D721Med (cell line): ENCODE data around the gene MAP4.
A peak's percentile ranks its signal among the peaks of the same experiment; 100 is the strongest.

ENCODE experiments used
- DNase-seq: peaks from one replicate; pipeline ENCODE4 v3.0.0; 2011; ENCODE audit warnings: low spot score; ENCODE audit not compliant: insufficient read length
- FAIRE-seq: peaks from 2 replicates; lab custom pipeline; 2011; peaks lifted over from hg19 to GRCh38; lab: Jason Lieb, UNC
- CTCF ChIP-seq: IDR thresholded peaks from 2 replicates; pipeline ENCODE4 v1.5.1; 2012; ENCODE audit warnings: mild to moderate bottlenecking, control low read depth; ENCODE audit not compliant: insufficient read depth; ENCODE audit errors: missing control alignments

MAP4 gene

GRCh38 chr3:48001991-48002390 is 14.2 kb downstream of the MAP4 start:
- FAIRE-seq (no peak), DNase-seq (no peak)
- TF ChIP-seq CTCF, result no peak

- DNase-seq, result no peak
- TF ChIP-seq CTCF, result no peak
- FAIRE-seq, result no peak
Measured at GRCh38 chr3:48000212-48000611, 16.0 kb downstream of the MAP4 start.

- FAIRE-seq (peak; percentile 71), DNase-seq (no peak)
- TF ChIP-seq CTCF, result no peak
Measured at GRCh38 chr3:47996440-47996839, 19.8 kb downstream of the MAP4 start.

GRCh38 chr3:47994180-47994579 is 22.0 kb downstream of the MAP4 start:
- FAIRE-seq (no peak), DNase-seq (no peak)
- no peak for TF ChIP-seq CTCF

- FAIRE-seq (no peak), DNase-seq (no peak)
- TF ChIP-seq CTCF, result no peak
Measured at GRCh38 chr3:47991341-47991740, 24.9 kb downstream of the MAP4 start.

- FAIRE-seq, result peak; percentile 82
- peak; percentile 20 for DNase-seq
- TF ChIP-seq CTCF, result peak; percentile 96
Measured at GRCh38 chr3:47989981-47990440, 26.2 kb downstream of the MAP4 start.

- no peak for TF ChIP-seq CTCF
- DNase-seq, result no peak
- FAIRE-seq, result no peak
Measured at GRCh38 chr3:47985381-47985780, 30.8 kb downstream of the MAP4 start.
